ENCODE data around the gene RAD51D.
"Not testable (repeated sequence)": the region's sequence is repeated elsewhere in the genome, so short reads cannot be mapped to it uniquely, and the experiment has no call there.

GRCh38 chr17:35090707-35091106 lies 29.0 kb downstream of the RAD51D start:
- not testable (repeated sequence) for TF ChIP-seq POLR2AphosphoS5 (IDR thresholded peaks at IDR 0.05; ENCODE audit: insufficient read depth, low read depth, low read length); POLR2A (IDR thresholded peaks at IDR 0.05; ENCODE audit: low read depth, low read length); CTCF (IDR thresholded peaks at IDR 0.05; ENCODE audit: extremely low read depth in 1 of 2, insufficient read depth in 1 of 2, low read depth in 1 of 2, low read length in 2 of 2)
- TF ChIP-seq, protein P1, sequence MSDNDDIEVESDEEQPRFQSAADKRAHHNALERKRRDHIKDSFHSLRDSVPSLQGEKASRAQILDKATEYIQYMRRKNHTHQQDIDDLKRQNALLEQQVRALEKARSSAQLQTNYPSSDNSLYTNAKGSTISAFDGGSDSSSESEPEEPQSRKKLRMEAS (IDR thresholded peaks at IDR 0.05; ENCODE audit: insufficient read depth, insufficient read length): not testable (repeated sequence)

All from endothelial cell of umbilical vein (primary cell).